ENCODE results near the gene KLRK1.
A peak's percentile ranks its signal among the peaks of the same experiment; 100 is the strongest.
"Not testable (repeated sequence)": the region's sequence is repeated elsewhere in the genome, so short reads cannot be mapped to it uniquely, and the experiment has no call there.

Gene KLRK1

DNA sequence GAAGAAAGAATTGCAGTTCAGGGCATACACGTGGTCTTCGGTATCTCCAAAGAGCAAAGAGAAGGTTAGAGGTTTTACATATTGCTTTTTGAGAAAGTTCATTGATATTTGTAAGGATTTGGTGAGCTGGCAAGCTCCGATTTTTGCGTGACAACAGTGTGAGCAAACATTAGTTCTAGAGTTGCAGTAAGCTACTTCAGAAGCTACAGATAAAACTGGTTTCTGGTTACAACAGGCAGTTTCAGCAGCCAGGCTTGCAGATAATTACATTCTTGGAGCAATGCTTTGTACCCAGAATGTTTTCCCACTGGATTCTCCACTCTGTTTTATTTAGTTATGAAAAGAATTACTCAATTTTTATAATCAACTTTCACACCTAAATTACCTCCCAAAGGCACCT is 28.2 kb downstream of the KLRK1 start:
- no peak for DNase-seq

DNA sequence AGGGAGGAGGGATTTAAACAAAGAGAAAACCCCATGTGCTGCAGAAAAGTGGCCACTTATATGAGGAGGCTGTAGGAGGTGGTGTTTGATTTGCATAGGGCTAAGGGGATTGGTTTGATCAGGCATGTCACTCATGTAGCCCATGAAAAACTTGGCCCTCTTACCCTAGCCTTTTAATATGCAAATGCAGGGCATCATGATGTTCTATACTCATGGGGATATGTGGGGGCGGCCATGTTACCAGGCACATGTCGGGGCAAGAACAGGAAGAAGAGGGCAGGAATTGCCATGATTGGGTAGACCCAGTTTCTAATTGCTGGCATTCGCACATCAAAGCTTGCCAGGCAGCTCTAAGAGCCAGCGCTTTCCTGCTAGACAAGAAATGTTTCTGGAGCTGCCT is 28.8 kb downstream of the KLRK1 start:
- DNase-seq, result peak; percentile 26

DNA sequence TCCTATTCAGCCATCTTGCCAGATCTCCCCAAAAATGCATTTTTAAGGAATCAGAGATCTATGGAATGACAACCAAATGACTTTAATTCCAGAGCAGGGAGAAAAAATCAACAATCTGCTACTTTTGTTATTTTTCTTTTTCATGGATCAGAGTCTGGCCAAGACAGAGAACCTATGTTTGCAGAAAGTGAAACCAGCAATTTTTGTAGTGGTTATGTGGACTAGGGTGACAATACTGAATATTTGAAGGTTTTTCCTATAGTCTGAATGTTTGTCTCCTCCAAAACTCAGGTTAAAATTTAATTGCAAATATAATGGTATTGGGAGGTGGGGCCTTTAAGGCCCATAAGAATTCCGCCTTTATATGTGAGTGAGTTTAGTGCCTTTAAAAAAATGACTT is 30.9 kb downstream of the KLRK1 start:
- no peak for DNase-seq

DNA sequence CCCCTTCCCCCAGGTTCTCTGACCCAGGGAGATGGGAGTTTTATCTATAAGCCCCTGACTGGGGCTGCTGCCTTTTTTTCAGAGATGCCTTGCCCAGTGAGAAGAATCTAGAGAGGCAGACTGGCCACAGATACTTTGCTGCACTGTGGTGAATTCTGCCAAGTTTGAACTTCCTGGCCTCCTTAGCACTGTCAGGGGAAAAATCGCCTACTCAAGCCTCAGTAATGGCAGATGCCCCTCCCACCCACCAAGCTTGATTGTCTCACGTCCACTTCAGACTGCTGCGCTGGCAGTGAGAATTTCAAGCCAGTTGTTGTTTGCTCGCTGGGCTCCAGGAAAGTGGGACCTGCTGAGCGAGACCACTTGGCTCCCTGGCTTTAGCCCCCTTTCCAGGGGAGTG is 31.7 kb downstream of the KLRK1 start:
- DNase-seq, result no peak

DNA sequence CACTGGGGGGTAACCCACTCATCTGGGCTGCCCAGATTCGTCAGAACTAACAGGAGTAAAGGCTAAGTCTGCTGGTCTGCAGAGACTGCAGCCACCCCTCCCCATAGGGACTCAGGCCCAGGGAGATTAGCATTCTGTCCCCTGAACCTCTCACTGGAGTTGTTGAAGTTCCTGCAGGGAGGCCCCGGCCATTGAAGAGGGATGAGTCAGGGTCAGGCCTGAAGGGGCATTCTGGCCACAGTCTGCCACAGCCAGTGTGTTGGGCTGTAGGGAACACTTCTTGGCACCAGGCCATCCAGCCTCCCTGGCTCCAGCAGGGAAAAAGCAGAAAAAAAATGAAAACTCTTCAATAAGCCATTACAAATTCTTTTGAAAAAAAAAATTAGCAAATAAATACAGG is 35.3 kb downstream of the KLRK1 start:
- DNase-seq, result no peak

DNA sequence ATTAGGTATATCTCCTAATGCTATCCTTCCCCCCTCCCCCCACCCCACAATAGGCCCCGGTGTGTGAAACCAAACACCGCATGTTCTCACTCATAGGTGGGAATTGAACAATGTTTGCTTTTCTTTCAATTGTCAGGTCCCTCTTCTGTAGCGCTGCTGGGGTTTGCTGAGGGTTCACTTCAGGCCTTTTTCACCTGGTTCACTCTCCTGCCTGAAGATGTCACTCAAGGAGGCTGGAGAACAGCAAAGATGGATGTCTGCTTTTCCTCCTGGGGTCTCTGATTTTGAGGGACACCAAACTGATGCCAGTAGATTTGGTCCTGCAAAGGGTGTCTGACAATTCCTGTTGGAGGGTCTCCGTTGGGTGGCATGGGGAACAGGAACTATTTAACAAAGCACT is 35.8 kb downstream of the KLRK1 start:
- no peak for DNase-seq

DNA sequence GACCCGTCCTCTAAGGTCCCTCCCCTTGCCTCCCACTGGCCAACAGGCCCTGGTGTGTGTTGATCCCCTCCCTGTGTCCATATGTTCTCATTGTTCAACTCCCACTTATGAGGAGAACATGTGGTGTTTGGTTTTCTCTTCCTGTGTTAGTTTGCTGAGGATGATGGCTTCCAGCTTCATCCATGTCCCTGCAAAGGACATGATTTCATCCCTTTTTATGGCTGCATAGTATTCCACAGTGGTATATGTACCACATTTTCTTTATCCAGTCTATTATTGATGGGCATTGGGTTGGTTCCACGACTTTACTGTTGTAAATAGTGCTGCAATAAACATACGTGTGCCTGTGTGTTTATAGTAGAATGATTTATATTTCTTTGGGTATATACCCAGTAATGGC is 38.4 kb downstream of the KLRK1 start:
- DNase-seq, result not testable (repeated sequence)

DNA sequence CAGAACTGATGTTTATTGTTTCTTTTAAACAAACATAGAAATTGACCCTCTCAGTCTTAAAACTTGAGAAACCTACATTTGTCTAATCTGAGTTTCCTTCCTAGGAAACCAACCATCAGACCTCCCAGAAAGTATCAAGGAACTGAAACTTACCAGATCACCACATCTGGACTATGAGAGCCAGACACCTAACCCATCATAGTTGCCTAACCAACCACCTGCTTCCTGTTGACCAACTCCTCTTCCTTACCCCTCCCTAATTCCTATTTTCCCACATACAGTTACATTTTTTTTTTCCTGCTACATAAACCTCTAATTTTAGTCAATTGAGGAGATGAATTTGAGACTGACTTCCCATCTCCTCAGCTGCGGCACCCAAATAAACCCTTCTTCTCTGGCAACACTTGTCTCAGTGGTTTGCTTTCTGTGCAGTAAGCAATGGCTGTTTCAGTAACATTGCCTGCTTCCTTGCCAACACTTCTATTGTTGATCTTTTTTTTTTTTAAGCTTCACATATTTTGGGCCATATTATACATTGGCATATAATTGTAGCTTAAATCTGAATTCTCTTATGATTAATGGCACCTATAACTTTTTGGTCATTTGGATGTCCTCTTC is 47.8 kb downstream of the KLRK1 start:
- no peak for DNase-seq

DNA sequence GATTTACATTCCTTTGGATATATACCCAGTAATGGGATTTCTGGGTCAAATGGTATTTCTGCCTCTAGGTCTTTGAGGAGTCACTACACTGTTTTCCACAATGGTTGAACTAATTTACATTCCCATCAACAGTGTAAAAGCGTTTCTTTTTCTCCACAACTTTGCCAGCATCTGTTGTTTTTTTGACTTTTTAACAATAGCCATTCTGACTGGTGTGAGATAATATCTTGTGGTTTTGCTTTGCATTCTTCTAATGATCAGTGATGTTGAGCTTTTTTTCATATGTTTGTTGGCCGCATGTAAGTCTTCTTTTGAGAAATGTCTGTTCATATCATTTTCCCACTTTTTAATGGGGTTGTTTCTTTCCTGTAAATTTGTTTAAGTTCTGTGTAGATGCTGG is 48.9 kb downstream of the KLRK1 start:
- DNase-seq, result not testable (repeated sequence)

DNA sequence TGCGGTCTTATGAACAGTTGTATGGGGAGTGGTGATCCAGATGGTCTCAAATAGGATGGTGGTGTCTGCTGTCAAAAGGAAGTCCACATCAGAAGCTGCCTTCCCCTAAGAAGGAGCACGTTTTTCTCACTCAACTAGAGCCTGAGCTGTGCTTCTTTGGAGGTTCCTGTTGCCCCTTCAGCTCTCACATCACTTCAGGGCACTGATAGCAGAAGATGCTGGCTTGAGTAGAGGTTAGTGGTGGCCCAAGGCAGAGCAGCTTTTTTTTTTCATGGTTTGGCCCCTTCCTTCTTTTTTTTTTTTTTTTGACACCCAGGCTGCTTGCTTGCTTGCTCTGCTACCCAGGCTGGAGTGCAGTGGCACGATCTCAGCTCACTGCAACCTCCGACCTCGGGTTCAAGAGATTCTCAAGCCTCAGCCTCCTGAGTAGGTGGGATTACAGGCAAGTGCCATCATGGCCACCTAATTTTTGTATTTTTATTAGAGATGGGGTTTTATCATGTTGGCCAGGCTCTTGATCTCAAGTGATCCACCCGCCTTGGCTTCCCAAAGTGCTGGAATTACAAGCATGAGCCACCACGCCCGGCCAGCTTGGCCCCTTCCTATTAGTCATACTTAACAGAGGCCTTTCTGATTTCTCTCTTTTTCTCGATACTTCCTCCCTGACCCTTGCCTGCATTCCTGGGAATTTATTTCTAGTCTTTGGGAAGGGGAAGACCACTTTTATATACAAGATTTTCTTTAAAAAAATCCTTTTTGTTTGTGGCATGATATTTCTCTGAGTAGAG is 50.6 kb downstream of the KLRK1 start:
- DNase-seq, result no peak

DNA sequence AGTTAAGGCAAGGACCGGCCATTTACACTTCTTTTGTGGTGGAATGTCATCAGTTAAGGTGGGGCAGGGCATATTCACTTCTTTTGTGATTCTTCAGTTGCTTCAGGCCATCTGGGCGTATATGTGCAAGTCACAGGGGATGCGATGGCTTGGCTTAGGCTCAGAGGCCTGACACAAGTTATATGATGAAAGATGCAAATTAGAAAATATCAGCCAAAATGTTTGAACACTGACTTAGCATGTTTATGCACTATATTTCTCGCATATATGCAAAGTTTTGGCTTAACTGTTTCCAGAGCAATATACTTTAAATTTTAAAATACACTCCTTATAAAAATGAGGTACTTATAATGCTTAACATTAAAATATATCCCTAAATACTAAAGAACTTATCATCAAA is 51.4 kb downstream of the KLRK1 start:
- not testable (repeated sequence) for DNase-seq

DNA sequence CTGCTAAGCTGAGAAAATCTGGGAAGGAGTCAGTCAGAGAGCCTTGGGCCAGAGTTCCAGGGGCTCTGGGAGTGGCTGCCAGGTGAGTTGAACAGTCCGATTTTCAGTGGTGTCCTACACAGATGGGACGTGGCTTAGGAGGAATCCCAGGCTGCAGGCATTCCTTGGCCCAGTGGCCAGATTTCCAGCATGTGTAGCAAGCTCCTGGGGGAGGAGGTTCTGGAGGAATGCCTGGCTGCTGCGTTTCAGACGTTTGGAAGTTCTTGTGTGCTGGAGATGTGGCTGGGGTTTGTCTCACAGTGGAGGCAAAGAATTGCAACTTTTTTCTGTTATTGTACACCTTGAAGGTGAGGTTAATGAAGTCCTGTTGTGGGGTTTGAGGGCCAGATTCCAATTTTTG is 53.6 kb downstream of the KLRK1 start:
- not testable (repeated sequence) for DNase-seq

DNA sequence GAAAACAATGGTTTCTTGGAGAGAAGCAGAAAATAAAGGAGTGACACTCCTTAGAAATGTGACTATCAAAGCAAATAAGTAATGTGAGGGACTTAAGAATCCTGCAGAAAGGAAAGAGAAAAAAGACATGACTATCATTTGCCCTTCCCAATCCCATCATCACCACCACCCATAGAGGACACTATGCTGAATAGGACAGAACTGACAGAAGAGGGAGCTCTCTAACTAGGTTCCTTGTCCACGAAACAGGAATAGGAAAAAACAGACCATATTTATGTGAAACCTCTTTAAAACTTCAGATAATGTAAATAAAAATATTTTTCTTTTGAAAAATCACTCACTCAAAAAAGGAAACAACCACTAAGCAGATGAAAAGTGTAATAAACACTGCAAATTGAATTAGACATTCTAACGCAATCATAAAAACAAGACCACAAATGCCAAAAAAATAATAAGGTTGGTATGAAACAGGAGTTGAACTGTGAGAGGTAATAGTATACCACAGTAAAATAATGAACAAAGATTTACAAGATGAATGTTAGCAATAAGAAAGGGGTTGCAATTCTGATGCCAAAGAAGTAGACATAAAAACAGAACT is 58.1 kb downstream of the KLRK1 start:
- peak; percentile 71 for DNase-seq

DNA sequence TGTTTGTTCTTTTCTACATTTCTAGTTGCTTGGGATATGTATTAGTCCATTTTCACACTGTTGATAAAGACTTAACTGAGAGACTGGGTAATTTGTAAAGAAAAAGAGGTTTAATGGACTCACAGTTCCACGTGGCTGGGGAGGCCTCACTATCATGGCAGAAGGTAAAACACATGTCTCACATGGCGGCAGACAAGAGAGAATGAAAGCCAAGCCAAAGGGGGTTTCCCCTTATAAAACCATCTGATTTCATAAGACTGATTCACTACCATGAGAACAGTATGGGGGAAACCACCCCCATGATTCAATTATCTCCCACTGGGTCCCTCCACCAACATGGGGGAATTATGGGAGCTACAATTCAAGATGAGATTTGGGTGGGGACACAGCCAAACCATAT is 61.1 kb downstream of the KLRK1 start:
- DNase-seq, result not testable (repeated sequence)

Measured in hematopoietic multipotent progenitor cell treated with erythropoietin and hydrocortisone succinate and interleukin-3 and kit ligand, for 8 days (in vitro differentiated cells).